IMR-90 (cell line): ENCODE measurements around the gene KRT37. TPM values are rescaled to one million over a fixed set of nuclear protein-coding genes. Genes with fewer than 3 reads are reported as not detected.

ENCODE experiments used
- ATAC-seq: fragments of 200-7000 bp; cut with Tn5 transposase; 2 replicates; pipeline ENCODE4 v1.9.1; 2020; ENCODE audit warnings: low read depth, mild to moderate bottlenecking, moderate library complexity
- BruUV-seq: library from RNA; stranded (reverse); fragments of 400-500 nt; replicated peaks from 2 replicates; lab custom pipeline; 2021; lab: Mats Ljungman, UMichigan
- CTCF ChIA-PET: fragments of 300-600 bp; formaldehyde crosslinking; extraction: SDS; loops from one replicate; lab custom pipeline; 2021; ENCODE audit warnings: antibody characterized with exemption; lab: Yijun Ruan, JAX
- POLR2A ChIA-PET: fragments of 300-600 bp; sonication (Branson Sonifier 250); formaldehyde crosslinking; loops from one replicate; lab custom pipeline; 2022; ENCODE audit warnings: antibody characterized with exemption; ENCODE audit not compliant: unreplicated experiment; lab: Charles Lee
- DNase-seq: peaks from one replicate; pipeline ENCODE4 v3.0.0; 2013
- H2AFZ ChIP-seq: replicated peaks from 2 replicates; pipeline ENCODE3; 2013; ENCODE audit warnings: low read length, mild to moderate bottlenecking; ENCODE audit not compliant: poor library complexity
- H2AK5ac ChIP-seq: 2 replicates; pipeline ENCODE4 v1.6.1; 2013; ENCODE audit warnings: low read depth, low read length, inconsistent platforms
- H2AK9ac ChIP-seq: replicated peaks from 2 replicates; pipeline ENCODE3; 2013; ENCODE audit warnings: mild to moderate bottlenecking, low read depth, low read length, moderate library complexity; ENCODE audit not compliant: poor library complexity
- H2BK120ac ChIP-seq: 2 replicates; pipeline ENCODE4 v1.6.1; 2013; ENCODE audit warnings: low read depth, low read length, inconsistent platforms
- H2BK15ac ChIP-seq: 3 replicates; pipeline ENCODE4 v1.6.1; 2013; ENCODE audit warnings: low read depth, low read length, inconsistent platforms
- H2BK20ac ChIP-seq: 2 replicates; pipeline ENCODE4 v1.6.1; 2013; ENCODE audit warnings: low read depth, mild to moderate bottlenecking, inconsistent platforms, low read length, moderate library complexity
- H2BK5ac ChIP-seq: 2 replicates; pipeline ENCODE4 v1.6.1; 2013; ENCODE audit warnings: mild to moderate bottlenecking, low read depth, low read length, inconsistent platforms; ENCODE audit not compliant: poor library complexity, severe bottlenecking
- H3K14ac ChIP-seq: replicated peaks from 2 replicates; pipeline ENCODE4 v1.6.1; 2013; ENCODE audit warnings: low read depth, low read length, inconsistent platforms
- H3K18ac ChIP-seq: 2 replicates; pipeline ENCODE4 v1.6.1; 2013; ENCODE audit warnings: low read depth, low read length, control low read depth
- H3K23ac ChIP-seq: 2 replicates; pipeline ENCODE4 v1.6.1; 2013; ENCODE audit warnings: low read depth, low read length, inconsistent platforms
- H3K27ac ChIP-seq: 2 replicates; pipeline ENCODE4 v1.5.1; 2013; ENCODE audit warnings: mild to moderate bottlenecking, control low read depth, low read length; ENCODE audit not compliant: insufficient read depth
- H3K27me3 ChIP-seq: 2 replicates; pipeline ENCODE4 v1.6.1; 2013; ENCODE audit warnings: low read length; ENCODE audit not compliant: control insufficient read depth, insufficient read depth
- H3K36me3 ChIP-seq: 2 replicates; pipeline ENCODE4 v1.6.1; 2013; ENCODE audit warnings: low read length, mixed read lengths; ENCODE audit not compliant: control insufficient read depth, insufficient read depth
- H3K4ac ChIP-seq: 2 replicates; pipeline ENCODE4 v1.6.1; 2013; ENCODE audit warnings: low read depth, low read length, inconsistent platforms
- H3K4me1 ChIP-seq: 2 replicates; pipeline ENCODE4 v1.6.1; 2013; ENCODE audit warnings: low read length, mixed read lengths; ENCODE audit not compliant: control insufficient read depth, insufficient read depth
- H3K4me2 ChIP-seq: 2 replicates; pipeline ENCODE4 v1.6.1; 2013; ENCODE audit warnings: low read depth, mild to moderate bottlenecking, control low read depth, low read length, moderate library complexity
- H3K4me3 ChIP-seq: 2 replicates; pipeline ENCODE4 v1.5.1; 2013; ENCODE audit warnings: low read depth, mild to moderate bottlenecking, control low read depth, low read length, moderate library complexity; ENCODE audit not compliant: insufficient read depth
- H3K56ac ChIP-seq: 2 replicates; pipeline ENCODE4 v1.6.1; 2013; ENCODE audit warnings: low read length, inconsistent platforms; ENCODE audit not compliant: insufficient read depth; ENCODE audit errors: extremely low read depth
- H3K79me1 ChIP-seq, 2 experiments: 2 replicates each; pipeline ENCODE4 v1.6.1; 2013; ENCODE audit warnings: low read length in 2 of 2, inconsistent platforms in 1 of 2, low read depth in 1 of 2
- H3K9ac ChIP-seq: 2 replicates; pipeline ENCODE4 v1.6.1; 2013; ENCODE audit warnings: low read depth, low read length, control low read depth
- H3K9me1 ChIP-seq: 2 replicates; pipeline ENCODE4 v1.6.1; 2013; ENCODE audit warnings: low read length, inconsistent platforms; ENCODE audit not compliant: insufficient read depth
- H3K9me3 ChIP-seq: 2 replicates; pipeline ENCODE4 v1.6.1; 2013; ENCODE audit warnings: low read length; ENCODE audit not compliant: control insufficient read depth, insufficient read depth
- H4K20me1 ChIP-seq: 2 replicates; pipeline ENCODE4 v1.6.1; 2013; ENCODE audit warnings: low read length, inconsistent platforms; ENCODE audit not compliant: insufficient read depth
- H4K5ac ChIP-seq: 2 replicates; pipeline ENCODE4 v1.6.1; 2013; ENCODE audit warnings: mild to moderate bottlenecking, low read depth, low read length, control low read depth
- H4K8ac ChIP-seq, 2 experiments: 2 replicates each; pipeline ENCODE4 v1.6.1; 2013; ENCODE audit warnings: low read depth in 2 of 2, low read length in 2 of 2, control low read depth in 1 of 2, inconsistent platforms in 1 of 2
- H4K91ac ChIP-seq: 2 replicates; pipeline ENCODE4 v1.6.1; 2013; ENCODE audit warnings: low read depth, low read length, inconsistent platforms; ENCODE audit not compliant: insufficient read depth
- CEBPB ChIP-seq: IDR thresholded peaks from 2 replicates; pipeline ENCODE4 v1.6.1; 2012; ENCODE audit warnings: low read depth, low read length, improper control_type of control experiment
- FOS ChIP-seq: fragments of 150-350 bp; IDR thresholded peaks from 2 replicates; pipeline ENCODE4 v1.6.1; 2016; ENCODE audit warnings: low read depth, low read length
- MAZ ChIP-seq: IDR thresholded peaks from 2 replicates; pipeline ENCODE4 v1.6.1; 2012; ENCODE audit warnings: low read depth, mild to moderate bottlenecking, low read length, improper control_type of control experiment, moderate library complexity, borderline replicate concordance
- MXI1 ChIP-seq: IDR thresholded peaks from 2 replicates; pipeline ENCODE4 v1.6.1; 2012; ENCODE audit warnings: low read depth, mild to moderate bottlenecking, low read length, moderate library complexity, borderline replicate concordance
- RAD21 ChIP-seq: IDR thresholded peaks from 2 replicates; pipeline ENCODE4 v1.6.1; 2012; ENCODE audit warnings: low read length, improper control_type of control experiment
- RCOR1 ChIP-seq: IDR thresholded peaks from 2 replicates; pipeline ENCODE4 v1.6.1; 2012; ENCODE audit warnings: mild to moderate bottlenecking, low read length, improper control_type of control experiment; ENCODE audit not compliant: insufficient replicate concordance
- RFX5 ChIP-seq: IDR thresholded peaks from 2 replicates; pipeline ENCODE4 v1.8.0; 2012; ENCODE audit warnings: low read depth, mild to moderate bottlenecking, low read length, moderate library complexity
- WGBS, 2 experiments: methylation state at CpG; one replicate each; pipeline versions ENCODE4 v1.1.5 to v1.1.7; 2013; ENCODE audit warnings: missing lambda C conversion rate in 2 of 2; ENCODE audit not compliant: insufficient read length in 1 of 2; ENCODE audit errors: extremely low coverage in 2 of 2; 5-methylcytosine and 5-hydroxymethylcytosine counted together
- dilution Hi-C: fragments of 300-500 bp; cut with HindIII; formaldehyde crosslinking; loops from one replicate; pipeline ENCODE4 v1.14.3; 2018; ENCODE audit warnings: low sequenced_read_pairs; ENCODE audit not compliant: unreplicated experiment
- in situ Hi-C: fragments of 300-500 bp; cut with MboI; formaldehyde crosslinking; loops from 3 replicates; pipeline ENCODE4 v1.14.3; 2019; ENCODE audit warnings: low sequenced_read_pairs, inconsistent platforms, mixed read lengths
- intact Hi-C: fragments of 100-400 bp; cut with micrococcal nuclease; formaldehyde crosslinking; loops from 2 replicates; pipeline ENCODE4 v1.10.0; 2022
- polyA plus RNA-seq, 3 experiments: library from polyadenylated mRNA; depleted of rRNA; stranded (reverse); fragments of >200 nt; gene quantifications; 2 replicates each; pipeline ENCODE4 v1.2.3, GENCODE V29; 2012; ENCODE audit warnings: low replicate concordance in 1 of 3
- total RNA-seq: library from RNA; depleted of rRNA; stranded (reverse); fragments of >200 nt; gene quantifications from 2 replicates; pipeline ENCODE4 v1.2.3, GENCODE V29; 2012

KRT37 gene
- total and polyA plus RNA-seq, 2 of the 4 experiments (the other 2 are of a cell fraction), result not detected

DNA sequence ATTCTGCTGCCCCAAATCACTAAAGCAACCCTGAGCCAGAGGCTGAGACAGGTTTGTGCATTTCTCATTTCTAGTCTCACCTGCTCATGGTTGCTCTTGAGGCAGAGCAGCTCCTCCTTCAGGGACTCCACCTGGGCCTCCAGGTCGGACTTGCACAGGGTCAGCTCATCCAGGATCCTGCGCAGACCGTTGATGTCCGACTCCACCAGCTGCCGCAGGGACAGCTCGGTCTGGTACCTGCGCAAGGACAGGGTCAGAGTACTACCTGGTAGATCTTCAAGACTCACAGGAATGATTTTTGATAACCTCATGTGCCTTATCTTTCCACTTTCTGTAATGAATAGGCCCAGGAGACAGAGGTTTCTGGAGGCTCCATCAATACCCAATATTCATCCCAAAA is 28.0 kb downstream of the KRT37 start:
- no CpG with 5 or more reads among the region's 7 CpGs for WGBS, 2 experiments
- no peak overlapping the region for H3K18ac ChIP-seq
- H3K9me3 ChIP-seq, result no peaks in the 10 kb centered on the region
- POLR2A ChIA-PET, result no interaction called here
- intact Hi-C loops (no loop called here), dilution Hi-C loops (no loop called here), in situ Hi-C loops (no loop called here)
- H2AK5ac ChIP-seq, result no peak overlapping the region
- no peak overlapping the region for H4K5ac ChIP-seq
- H2AK9ac ChIP-seq, result no peak overlapping the region
- H3K79me1 ChIP-seq, result no peaks in the 10 kb centered on the region
- no peak overlapping the region for H3K4ac ChIP-seq
- no peaks in the 10 kb centered on the region for H3K27me3 ChIP-seq
- H2BK20ac ChIP-seq, result no peak overlapping the region
- TF ChIP-seq RAD21 (no peak), MXI1 (no peak), RFX5 (no peak), FOS (no peak), CEBPB (no peak), MAZ (no peak), RCOR1 (no peak)
- no peak overlapping the region for H2BK120ac ChIP-seq
- no peaks in the 10 kb centered on the region for H3K36me3 ChIP-seq
- ATAC-seq (no peak), DNase-seq (no peak)
- peaks cover 5% of the 10 kb centered on the region; the same call in 1 of the 2 replicates for H3K4me1 ChIP-seq
- no peaks in the 10 kb centered on the region; the same call in 1 of the 2 replicates for H3K9me1 ChIP-seq
- no peak overlapping the region for H4K8ac ChIP-seq
- no peak overlapping the region for H4K91ac ChIP-seq
- H3K14ac ChIP-seq, result no peak overlapping the region
- H3K9ac ChIP-seq, result no peak overlapping the region
- CTCF ChIA-PET, result no interaction called here
- 0 out of 3 replicates have a peak overlapping the region, but pooled peaks have one; percentile 16 for H2BK15ac ChIP-seq
- no peak overlapping the region for H2AFZ ChIP-seq
- no peak overlapping the region for H3K4me3 ChIP-seq
- BruUV-seq, result no TSS peak
- no peak overlapping the region for H3K4me2 ChIP-seq
- H4K20me1 ChIP-seq, result no peaks in the 10 kb centered on the region
- H3K27ac ChIP-seq, result no peak overlapping the region
- H3K23ac ChIP-seq, result no peak overlapping the region
- H2BK5ac ChIP-seq, result no peak overlapping the region
- no peak overlapping the region for H3K56ac ChIP-seq
